Measurements from ENCODE around the gene IRS2. TPM values are rescaled to one million over a fixed set of nuclear protein-coding genes. Genes with fewer than 3 reads are reported as not detected.
A peak's percentile ranks its signal among the peaks of the same experiment; 100 is the strongest.

Gene IRS2
- total and polyA plus RNA-seq, 7 donors, result 9.3 to 40.8 (median 18.2) TPM

GRCh38 chr13:109787135-109787954 is 962 bp upstream of the IRS2 start:
- Histone ChIP-seq H3K4me1 (peaks cover 16% of the 10 kb centered on the region), H3K36me3 (ENCODE audit: insufficient read depth in 1 of 2, low read depth in 1 of 2) (peaks cover 3 to 17% of the 10 kb centered on the region in 2 donors), H3K27ac (peak overlapping the region; percentile 92), H3K4me3 (peak overlapping the region; percentile 92), H3K9me3 (no peaks in the 10 kb centered on the region), H3K27me3 (ENCODE audit: insufficient read depth in 3 of 3, low read length in 2 of 3) (peaks cover 0 to 4% (median 0%) of the 10 kb centered on the region in 3 donors)
- WGBS, 3 donors, result 0 to 1% (median 1%) methylated on average over 64 to 86 of the region's 86 CpGs
- ATAC-seq (peak in 2 of 4 donors; percentile 3 to 19), DNase-seq (peak; percentile 31 to 63)
- no peak for TF ChIP-seq CTCF (IDR thresholded peaks at IDR 0.05)
- intact Hi-C loops (cut with DNase I), result loop anchor here (2.0 to 10.0 kb wide), 5 partner anchors 173 to 823 kb away; no protein-coding TSS in a partner anchor

GRCh38 chr13:109785892-109786450 is 412 bp downstream of the IRS2 start:
- peak overlapping the region; percentile 92 for H3K27ac ChIP-seq
- H3K4me1 ChIP-seq, result peaks cover 19% of the 10 kb centered on the region
- 0% methylated on average over 9 to 87 of the region's 88 CpGs for WGBS, 3 donors
- intact Hi-C loops (cut with DNase I), result loop anchor here (2.0 to 10.0 kb wide), 5 partner anchors 171 to 821 kb away; no protein-coding TSS in a partner anchor
- H3K4me3 ChIP-seq, result peak overlapping the region; percentile 92
- H3K36me3 ChIP-seq (ENCODE audit: insufficient read depth in 1 of 2, low read depth in 1 of 2), result peaks cover 8 to 28% of the 10 kb centered on the region in 2 donors
- ATAC-seq (peak; percentile 1 to 15 (median 11)), DNase-seq (peak in 1 of 2 donors; percentile 46)
- peaks cover 0 to 2% (median 0%) of the 10 kb centered on the region in 3 donors for H3K27me3 ChIP-seq (ENCODE audit: insufficient read depth in 3 of 3, low read length in 2 of 3)
- H3K9me3 ChIP-seq, result no peaks in the 10 kb centered on the region
- TF ChIP-seq CTCF (IDR thresholded peaks at IDR 0.05), result no peak

GRCh38 chr13:109785141-109785891 is 1.1 kb downstream of the IRS2 start:
- 3 to 5% (median 3%) methylated on average over 68 to 98 of the region's 98 CpGs for WGBS, 3 donors
- Histone ChIP-seq H3K36me3 (ENCODE audit: insufficient read depth in 1 of 2, low read depth in 1 of 2) (peaks cover 8 to 28% of the 10 kb centered on the region in 2 donors), H3K9me3 (no peaks in the 10 kb centered on the region), H3K4me3 (peak overlapping the region; percentile 92), H3K27ac (peak overlapping the region; percentile 92), H3K4me1 (peaks cover 20% of the 10 kb centered on the region), H3K27me3 (ENCODE audit: insufficient read depth in 3 of 3, low read length in 2 of 3) (peaks cover 0 to 2% (median 0%) of the 10 kb centered on the region in 3 donors)
- ATAC-seq (no peak), DNase-seq (peak; percentile 45 to 73)
- no peak for TF ChIP-seq CTCF (IDR thresholded peaks at IDR 0.05)
- intact Hi-C loops (cut with DNase I), result loop anchor here (5.0 to 10.0 kb wide), 4 partner anchors 171 to 821 kb away; no protein-coding TSS in a partner anchor

GRCh38 chr13:109784590-109785140 is 1.7 kb downstream of the IRS2 start:
- DNase-seq, result peak; percentile 85 to 89
- TF ChIP-seq CTCF (IDR thresholded peaks at IDR 0.05), result peak; percentile 80
- Histone ChIP-seq H3K36me3 (ENCODE audit: insufficient read depth in 1 of 2, low read depth in 1 of 2) (peaks cover 8 to 28% of the 10 kb centered on the region in 2 donors), H3K27ac (peak overlapping the region; percentile 92), H3K27me3 (ENCODE audit: insufficient read depth in 3 of 3, low read length in 2 of 3) (peaks cover 0 to 2% (median 0%) of the 10 kb centered on the region in 3 donors), H3K4me1 (peaks cover 27% of the 10 kb centered on the region), H3K9me3 (no peaks in the 10 kb centered on the region), H3K4me3 (peak overlapping the region; percentile 92)
- peak; percentile 56 to 72 (median 68) for ATAC-seq
- 3 to 9% (median 4%) methylated on average over 21 to 83 of the region's 83 CpGs for WGBS, 3 donors
- intact Hi-C loops (cut with DNase I), result loop anchor here (5.0 to 10.0 kb wide), 4 partner anchors 170 to 820 kb away; no protein-coding TSS in a partner anchor

Data from psoas muscle (tissue), 8 donors.